GM21423 (cell line): Measurements from ENCODE around the gene RAB44.

Experiments used
- ATAC-seq: cut with Tn5 transposase; IDR thresholded peaks from one replicate; pipeline ENCODE4 v1.9.1; 2021; ENCODE audit warnings: mild to moderate bottlenecking, moderate library complexity; ENCODE audit not compliant: unreplicated experiment

RAB44 gene

GRCh38 chr6:36745836-36746235, 48.2 kb downstream of the RAB44 start:
- ATAC-seq = no peak

GRCh38 chr6:36746251-36746650, 48.6 kb downstream of the RAB44 start:
- ATAC-seq = no peak

GRCh38 chr6:36749829-36750489, 52.3 kb downstream of the RAB44 start:
- no peak for ATAC-seq

- no peak for ATAC-seq
Measured at GRCh38 chr6:36751091-36751490, 53.5 kb downstream of the RAB44 start.

GRCh38 chr6:36751833-36752186, 54.2 kb downstream of the RAB44 start:
- no peak for ATAC-seq

DNA sequence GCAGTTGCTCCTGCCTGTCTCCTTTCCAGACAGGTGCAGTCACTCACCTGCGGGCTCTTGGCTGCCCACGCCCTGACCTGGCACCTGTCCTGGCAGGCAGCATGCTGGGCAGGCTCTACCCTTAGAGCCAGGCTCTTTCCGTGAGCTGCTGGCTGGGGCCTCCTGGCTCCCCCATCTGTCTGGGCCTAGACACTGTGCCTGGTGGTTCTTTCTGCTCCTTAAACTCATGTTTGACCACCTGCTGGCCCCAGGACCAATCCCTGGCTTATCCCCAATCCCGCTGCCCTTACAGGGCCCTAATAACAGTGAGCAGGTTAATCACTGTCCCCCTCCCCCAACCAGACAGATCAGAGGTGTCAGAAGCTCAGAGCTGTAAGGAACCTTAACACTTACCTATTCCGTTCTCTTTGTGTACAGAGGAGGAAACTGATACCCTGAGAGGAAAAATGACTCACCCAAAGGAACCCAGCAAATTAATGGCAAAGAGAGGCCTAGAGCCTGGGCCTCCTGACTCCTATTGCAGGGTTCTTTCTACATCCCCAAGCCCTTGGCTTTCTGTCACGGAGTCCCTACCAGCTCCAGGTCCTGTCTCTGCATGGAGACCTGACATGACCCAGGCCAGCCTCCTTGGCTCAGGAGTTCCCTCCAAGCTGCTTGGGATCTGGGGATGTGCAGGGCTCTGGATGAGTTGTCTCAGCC, 54.7 kb downstream of the RAB44 start:
- ATAC-seq = no peak

DNA sequence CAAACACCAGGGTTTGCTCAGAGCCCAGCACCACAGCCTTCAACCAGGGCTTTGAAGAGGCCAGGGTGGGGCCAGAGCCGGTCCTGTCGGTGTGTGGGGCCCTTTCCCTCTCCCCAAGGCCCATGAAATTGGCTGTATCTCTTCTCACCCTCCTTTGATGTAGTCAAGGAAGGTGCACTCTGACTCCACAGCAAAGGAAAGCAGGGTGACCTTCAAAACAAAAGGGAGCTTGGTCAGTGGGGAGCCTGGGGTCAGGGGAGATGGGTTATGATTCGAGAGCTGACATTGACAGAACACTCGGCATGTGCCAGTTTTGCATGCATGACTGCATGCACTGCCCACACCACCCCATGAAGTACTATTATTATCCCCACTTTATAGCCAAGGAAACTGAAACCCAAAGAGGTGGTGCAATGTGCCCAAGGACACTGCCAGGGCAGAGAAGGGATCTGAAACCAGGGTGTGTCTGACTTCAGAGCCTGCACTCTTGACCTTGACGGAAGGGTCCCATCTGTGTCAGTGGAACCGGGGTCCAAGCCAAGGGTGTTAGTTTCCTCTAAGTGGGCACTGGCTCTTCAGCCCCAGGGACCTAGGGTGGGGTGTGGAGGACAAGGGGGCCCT, 55.4 kb downstream of the RAB44 start:
- peak; percentile 39 for ATAC-seq

GRCh38 chr6:36753671-36754405, 56.2 kb downstream of the RAB44 start:
- no peak for ATAC-seq

DNA sequence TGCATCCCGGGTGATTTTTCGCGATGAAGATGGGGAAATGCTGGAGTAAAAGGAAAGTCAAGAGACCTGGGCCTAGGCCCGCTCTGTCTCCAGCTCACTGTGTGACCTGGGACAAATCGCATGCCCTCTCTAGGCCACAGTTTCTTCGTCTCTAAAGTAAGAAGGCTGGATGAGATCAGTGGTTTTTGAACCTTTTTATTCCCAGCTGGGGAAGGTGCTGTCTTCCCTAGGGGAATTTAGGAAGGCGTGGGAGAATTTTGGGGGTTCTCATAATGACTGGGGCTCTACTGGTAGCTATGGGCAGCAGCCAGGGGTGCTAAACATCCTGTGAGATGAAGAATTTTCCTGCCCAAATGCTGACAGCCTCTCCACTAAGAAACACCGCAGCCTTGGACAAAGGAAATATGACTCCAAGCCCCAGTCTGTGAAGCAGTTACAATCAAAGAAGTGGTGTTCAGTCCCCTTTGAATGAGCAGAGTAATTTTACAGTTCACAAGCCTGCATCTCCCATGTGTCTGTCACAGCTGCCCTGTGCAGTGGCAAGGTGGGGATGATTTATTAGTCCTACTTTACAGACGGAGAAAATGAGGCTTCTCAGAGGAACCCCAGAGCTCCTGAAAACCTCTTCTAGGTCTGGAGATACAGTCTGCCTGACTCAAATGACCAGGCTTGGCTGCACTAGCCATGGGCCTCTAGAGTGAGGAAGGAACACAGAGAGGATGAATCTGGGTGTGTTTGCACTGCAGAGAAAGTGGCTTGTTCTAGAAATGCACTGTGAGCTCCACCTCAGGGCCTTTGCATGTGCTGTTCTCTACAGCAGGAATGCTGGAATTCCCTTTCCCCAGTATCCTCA, 57.2 kb downstream of the RAB44 start:
- ATAC-seq = no peak

- no peak for ATAC-seq
Measured at GRCh38 chr6:36755435-36756348, 58.1 kb downstream of the RAB44 start.

- ATAC-seq = no peak
Measured at GRCh38 chr6:36756786-36757185, 59.2 kb downstream of the RAB44 start.

- no peak for ATAC-seq
Measured at GRCh38 chr6:36757206-36757605, 59.6 kb downstream of the RAB44 start.

GRCh38 chr6:36757943-36758508, 60.4 kb downstream of the RAB44 start:
- no peak for ATAC-seq

- ATAC-seq = no peak
Measured at GRCh38 chr6:36758516-36759147, 61.0 kb downstream of the RAB44 start.

- ATAC-seq = no peak
Measured at GRCh38 chr6:36759148-36759759, 61.6 kb downstream of the RAB44 start.

DNA sequence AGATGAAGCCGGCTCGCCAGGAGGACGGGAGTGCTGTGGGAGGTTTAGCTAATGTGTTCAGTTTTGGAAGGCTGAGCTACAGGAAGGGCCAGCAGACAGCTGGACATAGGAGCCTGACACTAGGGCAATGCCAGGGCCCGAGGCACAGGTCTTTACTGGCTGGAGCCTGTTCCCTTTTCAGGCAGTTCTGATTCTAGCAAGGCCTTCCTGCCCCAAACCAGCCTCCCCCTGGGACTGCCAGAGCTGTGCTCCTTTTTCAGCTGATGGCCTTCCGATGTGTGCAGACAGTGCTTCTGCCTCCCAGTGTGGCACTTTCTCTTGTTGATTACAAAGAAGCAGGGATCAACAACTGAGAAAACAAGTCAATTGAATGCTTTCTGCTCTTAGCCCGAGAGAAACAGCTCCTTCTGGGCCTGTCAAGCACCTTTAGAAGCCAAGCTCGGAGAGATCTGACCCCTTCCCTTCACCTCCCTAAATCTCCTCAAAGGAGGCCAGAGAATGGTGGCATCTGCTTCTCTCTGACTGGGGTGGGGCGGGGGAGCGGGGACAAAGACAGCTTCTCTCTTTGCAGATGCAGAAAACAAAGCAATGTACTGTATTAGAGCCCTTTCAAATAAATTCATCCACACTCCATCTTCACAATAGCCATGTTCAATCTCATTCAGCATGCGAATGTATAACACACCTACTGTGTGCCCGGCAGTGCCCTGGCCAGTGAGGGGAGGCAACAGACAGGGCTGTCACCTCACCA, 63.2 kb downstream of the RAB44 start:
- no peak for ATAC-seq

DNA sequence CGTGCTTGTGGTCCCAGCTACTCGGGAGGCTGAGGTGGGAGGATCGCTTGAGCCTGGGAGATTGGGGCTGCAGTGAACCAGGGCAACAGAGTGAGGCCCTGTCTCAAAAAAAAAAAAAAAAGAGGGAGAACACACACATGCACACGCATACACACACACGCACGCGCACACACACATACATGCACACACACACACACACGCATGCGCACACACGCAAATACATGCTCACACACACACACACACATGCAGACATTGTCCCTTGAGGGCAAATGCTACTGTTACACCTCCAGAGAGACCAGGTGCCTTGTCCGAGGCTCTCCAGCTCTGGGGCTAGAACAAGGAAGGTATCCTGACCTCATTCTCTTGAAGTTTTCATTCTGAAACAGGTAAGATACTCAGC, 64.5 kb downstream of the RAB44 start:
- no peak for ATAC-seq

GRCh38 chr6:36765190-36765589, 67.6 kb downstream of the RAB44 start:
- ATAC-seq = no peak
